B cell (primary cell): ENCODE measurements around the gene KRT82. TPM values are rescaled to one million over a fixed set of nuclear protein-coding genes. Genes with fewer than 3 reads are reported as not detected.

ENCODE experiments used
- ATAC-seq: fragments of 200-7000 bp; cut with Tn5 transposase; one replicate; pipeline ENCODE4 v1.10.0; 2021; ENCODE audit warnings: low read depth, mild to moderate bottlenecking, moderate number of reproducible peaks, moderate library complexity
- CTCF ChIA-PET: fragments of 350-600 bp; sonication (Branson Sonifier 250); formaldehyde crosslinking; loops from one replicate; lab custom pipeline; 2021; ENCODE audit warnings: antibody characterized with exemption, inconsistent platforms; lab: Charles Lee
- POLR2A ChIA-PET: fragments of 350-600 bp; sonication (Branson Sonifier 250); formaldehyde crosslinking; loops from one replicate; lab custom pipeline; 2021; ENCODE audit warnings: antibody characterized with exemption; lab: Charles Lee
- DNase-seq: peaks from one replicate; pipeline ENCODE4 v3.0.0; 2013
- H2AFZ ChIP-seq: 2 replicates; pipeline ENCODE4 v1.6.1; 2012; ENCODE audit warnings: mild to moderate bottlenecking, low read depth, low read length; ENCODE audit not compliant: insufficient read depth, poor library complexity, severe bottlenecking
- H3K27ac ChIP-seq, 2 donors: 1 replicate in 1 of 2; 2 replicates in 1 of 2; pipeline ENCODE4 v1.5.1; 2012 to 2013; ENCODE audit warnings: low read length in 2 of 2, mild to moderate bottlenecking in 2 of 2, moderate library complexity in 1 of 2
- H3K27me3 ChIP-seq, 4 experiments: fragments of 200-600 bp in 1 of 4; sonication (generic) in 1 of 4; replicated peaks in 1 of 4; 1 replicate in 2 of 4; 2 replicates in 2 of 4; pipeline versions ENCODE4 v1.6.1 to v1.7.0; 2013 to 2016; ENCODE audit warnings: low read length in 3 of 4, mild to moderate bottlenecking in 2 of 4, mixed read lengths in 1 of 4, moderate library complexity in 1 of 4; ENCODE audit not compliant: insufficient read depth in 4 of 4, control insufficient read depth in 3 of 4; ENCODE audit errors: control extremely low read depth in 1 of 4
- H3K36me3 ChIP-seq, 2 experiments: replicated peaks in 1 of 2; 1 replicate in 1 of 2; 2 replicates in 1 of 2; pipeline versions ENCODE4 v1.6.1 to v1.7.1; 2013; ENCODE audit warnings: low read length in 1 of 2; ENCODE audit not compliant: insufficient read depth in 2 of 2, control insufficient read depth in 1 of 2; ENCODE audit errors: control extremely low read depth in 1 of 2, extremely low read depth in 1 of 2
- H3K4me1 ChIP-seq, 2 donors: fragments of 200-600 bp in 1 of 2; sonication (generic) in 1 of 2; 1 replicate in 1 of 2; 2 replicates in 1 of 2; pipeline versions ENCODE4 v1.5.1 to v1.6.1; 2013 to 2017; ENCODE audit warnings: low read length in 2 of 2; ENCODE audit not compliant: control insufficient read depth in 2 of 2, insufficient read depth in 2 of 2
- H3K4me2 ChIP-seq: replicated peaks from 2 replicates; pipeline ENCODE3; 2012; ENCODE audit warnings: mild to moderate bottlenecking, low read depth, low read length; ENCODE audit not compliant: poor library complexity, severe bottlenecking
- H3K4me3 ChIP-seq, 5 experiments: fragments of 200-600 bp in 1 of 5; sonication (generic) in 1 of 5; 1 replicate in 3 of 5; 2 replicates in 2 of 5; pipeline versions ENCODE4 v1.5.1 to v1.7.0; 2011 to 2016; ENCODE audit warnings: low read length in 4 of 5, mild to moderate bottlenecking in 4 of 5, low read depth in 2 of 5, control low read depth in 1 of 5, moderate library complexity in 1 of 5; ENCODE audit not compliant: insufficient read depth in 1 of 5; ENCODE audit errors: control extremely low read depth in 1 of 5, extremely low read depth in 1 of 5
- H3K79me2 ChIP-seq: fragments of 200-600 bp; sonication (generic); one replicate; pipeline ENCODE4 v1.6.0; 2016; ENCODE audit warnings: low read length; ENCODE audit not compliant: control insufficient read depth, insufficient read depth
- H3K9ac ChIP-seq: fragments of 200-600 bp; sonication (generic); 2 replicates; pipeline ENCODE4 v1.6.1; 2017; ENCODE audit warnings: mild to moderate bottlenecking, low read length, moderate library complexity
- H3K9me3 ChIP-seq, 3 donors: one replicate each; pipeline versions ENCODE4 v1.6.1 to v1.7.1; 2013; ENCODE audit warnings: low read length in 2 of 3; ENCODE audit not compliant: control insufficient read depth in 2 of 3, insufficient read depth in 1 of 3; ENCODE audit errors: control extremely low read depth in 1 of 3
- H4K20me1 ChIP-seq: 2 replicates; pipeline ENCODE4 v1.6.0; 2012; ENCODE audit warnings: mild to moderate bottlenecking, low read length; ENCODE audit not compliant: insufficient read depth, control insufficient read depth, poor library complexity, severe bottlenecking
- H3K27ac Mint-ChIP-seq: one replicate; pipeline ENCODE4 v1.8.0; 2021; ENCODE audit warnings: mixed read lengths
- H3K27me3 Mint-ChIP-seq: one replicate; pipeline ENCODE4 v1.8.0; 2021; ENCODE audit warnings: mixed read lengths
- H3K4me1 Mint-ChIP-seq: one replicate; pipeline ENCODE4 v1.8.0; 2021; ENCODE audit warnings: mixed read lengths
- H3K4me3 Mint-ChIP-seq: one replicate; pipeline ENCODE4 v1.8.0; 2021; ENCODE audit warnings: mixed read lengths
- H3K9me3 Mint-ChIP-seq: one replicate; pipeline ENCODE4 v1.8.0; 2022; ENCODE audit warnings: mixed read lengths; ENCODE audit not compliant: insufficient read depth
- CTCF ChIP-seq: fragments of 200-600 bp; IDR thresholded peaks from one replicate; pipeline ENCODE4 v1.8.0; 2022; ENCODE audit warnings: antibody characterized with exemption, mild to moderate bottlenecking
- EZH2 ChIP-seq: IDR thresholded peaks from 2 replicates; pipeline ENCODE4 v1.6.1; 2012; ENCODE audit warnings: borderline replicate concordance, low read depth, mild to moderate bottlenecking, moderate library complexity, low read length; ENCODE audit not compliant: insufficient read depth, poor library complexity, severe bottlenecking
- WGBS: methylation state at CpG from one replicate; pipeline ENCODE4 v1.1.5; 2013; ENCODE audit warnings: missing lambda C conversion rate; ENCODE audit not compliant: insufficient coverage; 5-methylcytosine and 5-hydroxymethylcytosine counted together
- intact Hi-C: fragments of 100-400 bp; cut with micrococcal nuclease; formaldehyde crosslinking; loops from one replicate; pipeline ENCODE4 v1.10.0; 2022
- polyA plus RNA-seq: library from polyadenylated mRNA; depleted of rRNA; stranded (reverse); fragments of >200 nt; gene quantifications from 2 replicates; pipeline ENCODE4 v1.2.3, GENCODE V29; 2012
- total RNA-seq, 2 donors: library from RNA; stranded (reverse); fragments of 120-200 nt in 1 of 2; gene quantifications; 1 replicate in 1 of 2; 2 replicates in 1 of 2; pipeline versions ENCODE4 v1.2.3 to v1.2.4, GENCODE V29; 2013 to 2022

The KRT82 gene
- total and polyA plus RNA-seq, 2 donors (not counting 1 experiment from before 2014, with no cell fraction given), result not detected

- no peak for DNase-seq
- ChIA-PET POLR2A (no interaction called here), CTCF (no interaction called here)
- TF ChIP-seq CTCF (no peak), EZH2 (no peak)
- H3K4me1 Mint-ChIP-seq, result peaks cover 1% of the 10 kb centered on the region
- Histone ChIP-seq H3K27ac (no peak overlapping the region), H3K4me1 (no peaks in the 10 kb centered on the region), H3K36me3 (no peaks in the 10 kb centered on the region), H2AFZ (no peak overlapping the region), H3K9me3 (no peaks in the 10 kb centered on the region), H3K4me2 (no peak overlapping the region), H3K9ac (no peak overlapping the region), H3K79me2 (no peaks in the 10 kb centered on the region), H3K4me3 (no peak overlapping the region), H3K27me3 (peaks cover 0 to 17% (median 3%) of the 10 kb centered on the region in 4 experiments), H4K20me1 (no peaks in the 10 kb centered on the region)
- peaks cover 9% of the 10 kb centered on the region for H3K27me3 Mint-ChIP-seq
- no peak overlapping the region for H3K27ac Mint-ChIP-seq
- ATAC-seq, result no peak
- H3K4me3 Mint-ChIP-seq, result no peak overlapping the region
- WGBS, result 79% methylated on average over 13 of the region's 14 CpGs
- no peaks in the 10 kb centered on the region for H3K9me3 Mint-ChIP-seq
- intact Hi-C loops, result no loop called here
Observed at GRCh38 chr12:52364901-52365489, 41.1 kb downstream of the KRT82 start.

DNA sequence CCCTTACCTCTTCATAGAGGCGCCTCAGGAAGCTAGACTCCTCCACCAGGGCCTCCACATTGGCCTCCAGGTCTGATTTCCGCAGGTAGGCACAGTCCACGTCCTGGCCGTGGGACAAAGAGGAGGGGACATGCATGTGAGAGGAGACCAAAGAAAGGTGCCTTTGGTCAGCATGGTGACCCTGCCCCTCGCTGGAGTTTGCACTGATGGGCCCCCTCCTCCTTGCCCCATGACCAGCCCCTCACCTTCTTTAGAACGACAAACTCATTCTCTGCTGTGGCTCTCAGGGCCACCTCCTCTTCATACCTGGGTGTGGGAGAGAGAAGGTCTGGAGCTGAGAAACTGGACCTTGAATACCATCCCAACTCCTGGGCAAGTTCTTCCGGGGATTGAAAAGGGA, 42.1 kb downstream of the KRT82 start:
- no peaks in the 10 kb centered on the region for H3K36me3 ChIP-seq
- intact Hi-C loops, result no loop called here
- no peak overlapping the region for H3K4me3 ChIP-seq
- no peaks in the 10 kb centered on the region for H3K79me2 ChIP-seq
- no peaks in the 10 kb centered on the region for H3K9me3 Mint-ChIP-seq
- ChIA-PET POLR2A (no interaction called here), CTCF (no interaction called here)
- DNase-seq (no peak), ATAC-seq (no peak)
- H3K4me1 ChIP-seq, result peaks cover 6% of the 10 kb centered on the region in 2 donors
- no peak overlapping the region for H3K4me3 Mint-ChIP-seq
- no peak overlapping the region for H2AFZ ChIP-seq
- H3K9me3 ChIP-seq, result no peaks in the 10 kb centered on the region
- WGBS, result 100% methylated on average over 2 of the region's 7 CpGs
- peaks cover 0 to 17% (median 3%) of the 10 kb centered on the region in 4 experiments for H3K27me3 ChIP-seq
- no peak overlapping the region for H3K27ac ChIP-seq
- TF ChIP-seq EZH2 (no peak), CTCF (no peak)
- H4K20me1 ChIP-seq, result no peaks in the 10 kb centered on the region
- H3K27ac Mint-ChIP-seq, result no peak overlapping the region
- no peak overlapping the region for H3K9ac ChIP-seq
- H3K4me2 ChIP-seq, result no peak overlapping the region
- peaks cover 8% of the 10 kb centered on the region for H3K4me1 Mint-ChIP-seq
- H3K27me3 Mint-ChIP-seq, result peaks cover 13% of the 10 kb centered on the region
